ENCODE results near the gene TRPM3. TPM values are rescaled to one million over a fixed set of nuclear protein-coding genes. Genes with fewer than 3 reads are reported as not detected.

TRPM3 gene
- total and polyA plus RNA-seq, 10 donors = 0.02 to 6.7 (median 1.6) TPM

GRCh38 chr9:70692431-70692830 lies 429.0 kb downstream of the TRPM3 start:
- no peak overlapping the region for H3K27ac ChIP-seq
- no peak for DNase-seq
- TF ChIP-seq CTCF (IDR thresholded peaks at IDR 0.05 in 8 of 11, conservative IDR thresholded peaks at IDR 0.05 in 3 of 11) = no peak
- no peak for TF ChIP-seq POLR2AphosphoS5 (IDR thresholded peaks at IDR 0.05)
- no peak for TF ChIP-seq POLR2A (IDR thresholded peaks at IDR 0.05)
- no peak overlapping the region for H3K4me3 ChIP-seq
- no peaks in the 10 kb centered on the region for H3K27me3 ChIP-seq (replicated peaks in 1 of 7)
- H3K4me1 ChIP-seq = no peaks in the 10 kb centered on the region
- H3K9me3 ChIP-seq = no peaks in the 10 kb centered on the region
- 86 to 97% (median 91%) methylated on average over 4 of the region's 4 CpGs for WGBS, 5 donors
- intact Hi-C loops (cut with DNase I; ENCODE audit: low total_unique reads) = no loop called here
- H3K36me3 ChIP-seq = no peaks in the 10 kb centered on the region

- H3K27ac ChIP-seq = no peak overlapping the region
- DNase-seq = no peak
- no peaks in the 10 kb centered on the region for H3K4me1 ChIP-seq
- TF ChIP-seq POLR2AphosphoS5 (IDR thresholded peaks at IDR 0.05) (no peak), CTCF (IDR thresholded peaks at IDR 0.05 in 8 of 11, conservative IDR thresholded peaks at IDR 0.05 in 3 of 11) (no peak), POLR2A (IDR thresholded peaks at IDR 0.05) (no peak)
- H3K27me3 ChIP-seq (replicated peaks in 1 of 7) = no peaks in the 10 kb centered on the region
- no peaks in the 10 kb centered on the region for H3K36me3 ChIP-seq
- H3K4me3 ChIP-seq = no peak overlapping the region
- intact Hi-C loops (cut with DNase I; ENCODE audit: low total_unique reads) = no loop called here
- H3K9me3 ChIP-seq = no peaks in the 10 kb centered on the region
These were observed 432.7 kb downstream of the TRPM3 start for GRCh38 chr9:70688704-70689103.

- no peak for DNase-seq
- Histone ChIP-seq H3K4me1 (no peaks in the 10 kb centered on the region), H3K27ac (no peak overlapping the region), H3K36me3 (no peaks in the 10 kb centered on the region), H3K4me3 (no peak overlapping the region), H3K9me3 (no peaks in the 10 kb centered on the region), H3K27me3 (replicated peaks in 1 of 7) (no peaks in the 10 kb centered on the region)
- intact Hi-C loops (cut with DNase I; ENCODE audit: low total_unique reads) = no loop called here
- no peak for TF ChIP-seq CTCF (IDR thresholded peaks at IDR 0.05 in 8 of 11, conservative IDR thresholded peaks at IDR 0.05 in 3 of 11)
- 81 to 90% (median 88%) methylated on average over 2 of the region's 2 CpGs for WGBS, 5 donors
These were observed 437.6 kb downstream of the TRPM3 start for GRCh38 chr9:70683841-70684240.

- no peaks in the 10 kb centered on the region for H3K27me3 ChIP-seq (replicated peaks in 1 of 7)
- H3K4me3 ChIP-seq = no peak overlapping the region
- no peaks in the 10 kb centered on the region for H3K9me3 ChIP-seq
- no peak for TF ChIP-seq POLR2AphosphoS5 (IDR thresholded peaks at IDR 0.05)
- TF ChIP-seq CTCF (IDR thresholded peaks at IDR 0.05 in 8 of 11, conservative IDR thresholded peaks at IDR 0.05 in 3 of 11) = no peak
- no peak for TF ChIP-seq POLR2A (IDR thresholded peaks at IDR 0.05)
- no peaks in the 10 kb centered on the region for H3K4me1 ChIP-seq
- H3K36me3 ChIP-seq = no peaks in the 10 kb centered on the region
- intact Hi-C loops (cut with DNase I; ENCODE audit: low total_unique reads) = no loop called here
- H3K27ac ChIP-seq = no peak overlapping the region
- no peak for DNase-seq
These were observed 439.1 kb downstream of the TRPM3 start for GRCh38 chr9:70682298-70682697.

All from spleen (tissue), 11 donors.